MG63 (cell line): ENCODE results near the gene TMEM141. TPM values are rescaled to one million over a fixed set of nuclear protein-coding genes. Genes with fewer than 3 reads are reported as not detected.
A peak's percentile ranks its signal among the peaks of the same experiment; 100 is the strongest.
"Not testable (repeated sequence)": the region's sequence is repeated elsewhere in the genome, so short reads cannot be mapped to it uniquely, and the experiment has no call there.

Experiments used
- DNase-seq: peaks from one replicate; pipeline ENCODE4 v3.0.0-alpha.2; 2020
- H3K27me3 ChIP-seq: fragments of 250-450 bp; sonication (Bioruptor Pico); 2 replicates; pipeline ENCODE4 v1.5.1; 2020; ENCODE audit warnings: mild to moderate bottlenecking, moderate library complexity
- H3K36me3 ChIP-seq: fragments of 250-450 bp; sonication (Bioruptor Pico); 2 replicates; pipeline ENCODE4 v1.5.1; 2020; ENCODE audit warnings: mild to moderate bottlenecking, moderate library complexity
- H3K4me3 ChIP-seq: fragments of 250-450 bp; sonication (Bioruptor Pico); 2 replicates; pipeline ENCODE4 v1.5.1; 2020; ENCODE audit warnings: mild to moderate bottlenecking, moderate library complexity
- H3K9me3 ChIP-seq: fragments of 250-450 bp; sonication (Bioruptor Pico); 2 replicates; pipeline ENCODE4 v1.5.1; 2020; ENCODE audit warnings: mild to moderate bottlenecking, moderate library complexity
- total RNA-seq: library from RNA; depleted of rRNA; stranded (reverse); fragments of >200 nt; shearing (Covaris generic); gene quantifications from 2 replicates; pipeline ENCODE4 v1.2.3, GENCODE V29; 2014; ENCODE audit warnings: low replicate concordance; rRNA removed

The TMEM141 gene
- total RNA-seq, 1 experiment from 2014 or later, result 57.5 TPM

DNA sequence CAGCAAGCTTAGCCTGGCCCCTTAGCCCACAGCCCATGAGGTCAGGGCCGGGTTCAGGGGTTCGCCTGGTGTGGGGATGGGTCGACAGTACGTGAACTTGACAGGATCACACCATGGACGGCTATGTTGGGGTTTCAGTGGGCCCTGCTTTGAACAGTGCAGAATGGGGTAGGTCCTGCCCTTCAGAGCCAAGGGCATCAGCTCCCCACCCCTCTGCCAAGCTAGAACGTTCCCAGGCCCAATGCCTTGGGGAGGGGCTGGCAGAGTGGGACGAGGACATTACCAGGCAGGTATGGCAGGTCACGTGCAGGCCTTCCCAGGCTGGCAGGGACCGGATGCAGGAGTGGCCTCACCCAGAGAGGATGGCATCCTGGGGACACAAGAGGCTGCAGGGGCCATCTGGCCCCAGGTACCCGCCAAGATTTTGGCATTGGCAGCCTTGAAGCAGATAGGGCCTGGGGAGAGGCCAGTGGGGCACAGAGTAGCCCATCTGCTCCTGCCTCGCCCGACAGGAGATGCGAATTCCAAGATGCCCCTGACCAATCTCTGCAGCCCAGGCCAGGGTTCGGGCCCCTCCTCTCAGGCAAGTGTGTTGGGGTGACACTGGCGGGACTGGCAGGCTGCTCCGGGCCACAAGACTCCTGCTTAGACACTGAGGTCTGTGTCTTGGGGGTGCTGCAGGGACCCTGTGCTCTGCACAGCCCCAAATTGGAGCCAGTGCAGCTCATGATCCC is 50.7 kb downstream of the TMEM141 start:
- H3K36me3 ChIP-seq, H3K27me3 ChIP-seq, DNase-seq, H3K9me3 ChIP-seq, H3K4me3 ChIP-seq: not testable (repeated sequence)

DNA sequence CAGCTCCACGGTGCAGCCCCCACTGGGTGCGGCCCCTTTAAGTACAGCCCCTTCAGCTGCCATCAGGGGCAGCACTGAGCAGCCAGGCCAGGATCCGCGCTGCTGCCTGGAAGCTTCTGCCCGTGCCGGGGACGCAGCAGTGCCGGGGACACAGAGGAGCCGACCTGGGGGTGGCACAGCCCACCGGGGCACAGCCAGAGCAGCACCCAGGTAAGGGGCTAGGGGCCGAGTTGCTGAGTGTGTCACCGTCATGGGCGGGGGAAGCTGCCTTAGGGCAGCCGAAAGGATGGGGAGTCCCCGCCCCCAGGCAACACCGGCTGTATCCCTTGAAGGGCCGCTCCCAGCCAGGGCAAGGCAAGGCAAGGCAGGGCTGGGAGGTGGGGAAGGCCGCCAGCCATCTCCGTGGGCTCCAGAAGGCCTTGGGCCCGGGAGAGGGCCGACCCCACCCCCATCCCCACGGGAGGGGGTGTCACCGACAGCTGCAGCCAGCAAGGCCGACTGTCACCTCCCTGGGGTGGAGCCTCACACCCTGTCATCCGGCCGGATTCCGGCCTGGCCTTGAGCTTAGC is 51.3 kb downstream of the TMEM141 start, which contains the start of gene AJM1:
Gene AJM1, plus strand, starts transcription at position 99 of the 569 bp plus-strand sequence. CDS start 1,937 bp downstream, outside the sequence.
- H3K9me3 ChIP-seq, H3K27me3 ChIP-seq, H3K36me3 ChIP-seq: not testable (repeated sequence)
- peak within 1 kb of the TSS; percentile 34 for H3K4me3 ChIP-seq
- peak; percentile 65 for DNase-seq

Other genes with a start within 250 kb of the TMEM141 start
- 4.4 and 4.7 TPM in 2 replicates for gene NOTCH1, start 245.3 kb upstream of the TMEM141 start, total RNA-seq
- gene EGFL7, start 128.4 kb upstream of the TMEM141 start, total RNA-seq, result 24.5 and 25.9 TPM in 2 replicates
- 58.8 and 116 TPM in 2 replicates for gene AGPAT2, start 103.9 kb upstream of the TMEM141 start, total RNA-seq
- gene DIPK1B, start 78.8 kb upstream of the TMEM141 start, total RNA-seq, result 11.5 and 13.3 TPM in 2 replicates
- gene LCN10, start 48.4 kb upstream of the TMEM141 start, total RNA-seq, result not detected in 2 replicates
- not detected in 2 replicates for gene LCN6, start 42.8 kb upstream of the TMEM141 start, total RNA-seq
- gene LCN8, start 33.1 kb upstream of the TMEM141 start, total RNA-seq, result not detected in 2 replicates
- not detected in 2 replicates for gene LCN15, start 26.8 kb upstream of the TMEM141 start, total RNA-seq
- not detected in 2 replicates for gene CCDC183, start 5.0 kb downstream of the TMEM141 start, total RNA-seq
- 67.4 and 101 TPM in 2 replicates for gene RABL6, start 16.6 kb downstream of the TMEM141 start, total RNA-seq
- gene AJM1, start 51.1 kb downstream of the TMEM141 start, total RNA-seq, result 0.82 TPM in 1 of 2 replicates, not detected in the other
- gene PHPT1, start 58.1 kb downstream of the TMEM141 start, total RNA-seq, result 47.1 and 74.1 TPM in 2 replicates
- 0.44 and 0.63 TPM in 2 replicates for gene MAMDC4, start 61.0 kb downstream of the TMEM141 start, total RNA-seq
- 402 and 494 TPM in 2 replicates for gene EDF1, start 75.0 kb downstream of the TMEM141 start, total RNA-seq
- 27.6 and 46.5 TPM in 2 replicates for gene TRAF2, start 95.2 kb downstream of the TMEM141 start, total RNA-seq
- 66.3 and 88.3 TPM in 2 replicates for gene FBXW5, start 153.4 kb downstream of the TMEM141 start, total RNA-seq
- not detected in 2 replicates for gene C8G, start 153.9 kb downstream of the TMEM141 start, total RNA-seq
- gene LCN12, start 160.9 kb downstream of the TMEM141 start, total RNA-seq, result not detected in 2 replicates
- gene PTGDS, start 186.2 kb downstream of the TMEM141 start, total RNA-seq, result not detected in 2 replicates
- gene LCNL1, start 191.6 kb downstream of the TMEM141 start, total RNA-seq, result not detected in 2 replicates
- gene PAXX, start 201.1 kb downstream of the TMEM141 start, total RNA-seq, result 27.5 and 63.0 TPM in 2 replicates
- not detected in 2 replicates for gene CLIC3, start 205.2 kb downstream of the TMEM141 start, total RNA-seq
- gene ABCA2, start 236.9 kb downstream of the TMEM141 start, total RNA-seq, result 10.9 and 11.7 TPM in 2 replicates
- not detected in 2 replicates for gene FUT7, start 240.7 kb downstream of the TMEM141 start, total RNA-seq